NCI-H146 treated with DMSO at 0.1 percent for 48 hours (cell line): Measurements from ENCODE around the gene CLIC4.
"Not testable (repeated sequence)": the region's sequence is repeated elsewhere in the genome, so short reads cannot be mapped to it uniquely, and the experiment has no call there.

Experiments
- DNase-seq: peaks from one replicate; lab custom pipeline; 2025; ENCODE audit not compliant: unreplicated experiment; lab: John Stamatoyannopoulos, UW

The CLIC4 gene

GRCh38 chr1:24743404-24744211, 1.6 kb upstream of the CLIC4 start:
- DNase-seq = peak; percentile 9

DNA sequence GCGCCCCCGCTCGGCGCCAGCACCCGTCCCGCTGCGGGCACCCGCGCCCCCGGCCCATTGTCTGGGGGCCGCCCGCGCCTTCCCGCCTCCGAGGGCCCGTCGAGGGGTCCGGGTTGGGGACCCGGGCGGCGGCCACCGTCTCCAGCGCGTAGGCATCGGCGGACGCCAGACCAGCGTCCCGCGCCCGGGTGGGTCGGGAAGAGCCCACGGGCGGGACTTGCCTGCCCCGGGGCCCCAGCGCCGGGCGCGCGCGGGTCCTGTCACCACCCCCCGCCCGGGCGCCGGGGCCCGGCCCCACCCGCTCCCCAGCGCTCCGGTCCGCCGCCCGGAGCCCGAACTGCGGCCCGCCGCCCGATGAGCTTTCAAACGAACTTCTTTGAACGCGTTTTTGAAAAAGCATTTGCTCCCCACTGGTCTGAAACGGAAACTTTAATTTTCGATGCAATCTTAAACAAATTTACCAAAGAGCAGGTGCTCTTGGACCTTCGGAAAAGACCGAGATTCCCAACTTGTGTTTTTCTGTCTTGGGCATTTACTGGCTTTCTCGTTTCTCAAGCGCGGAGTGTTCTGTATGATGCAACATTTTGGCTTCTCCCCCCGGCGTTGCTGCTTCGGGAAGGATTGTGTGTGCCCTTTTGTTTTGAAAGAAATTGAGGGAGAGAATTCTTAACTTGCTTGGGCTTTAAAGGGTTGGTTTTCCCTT, 615 bp downstream of the CLIC4 start:
- peak; percentile 2 for DNase-seq

- DNase-seq = no peak
Observed at GRCh38 chr1:24748191-24749121, 3.2 kb downstream of the CLIC4 start.

GRCh38 chr1:24749252-24749651, 4.0 kb downstream of the CLIC4 start:
- DNase-seq = no peak

- no peak for DNase-seq
Observed at GRCh38 chr1:24749886-24750285, 4.6 kb downstream of the CLIC4 start.

DNA sequence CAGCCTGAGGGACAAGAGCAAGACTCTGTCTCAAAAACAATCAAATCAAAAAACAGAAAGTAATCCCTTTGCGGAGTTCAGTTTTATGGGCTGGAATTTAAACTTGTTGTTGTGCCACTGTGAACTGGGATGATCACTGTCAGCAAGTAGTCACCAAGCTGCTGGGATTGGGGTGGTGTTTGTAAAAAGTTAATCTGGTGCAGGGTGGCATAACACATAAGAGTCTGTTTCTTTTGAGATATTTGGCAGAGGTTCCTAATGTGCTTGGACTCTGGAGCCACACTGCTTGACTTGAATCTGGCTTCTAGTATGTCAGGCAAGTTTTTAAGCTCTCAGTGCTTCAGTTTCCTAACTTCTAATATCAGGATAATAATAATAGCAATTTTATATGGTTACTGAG, 6.6 kb downstream of the CLIC4 start:
- no peak for DNase-seq

- DNase-seq = no peak
Observed at GRCh38 chr1:24752305-24752704, 7.1 kb downstream of the CLIC4 start.

- no peak for DNase-seq
Observed at GRCh38 chr1:24754229-24754628, 9.0 kb downstream of the CLIC4 start.

GRCh38 chr1:24755323-24755722, 10.1 kb downstream of the CLIC4 start:
- not testable (repeated sequence) for DNase-seq

GRCh38 chr1:24756395-24756794, 11.1 kb downstream of the CLIC4 start:
- DNase-seq = no peak

GRCh38 chr1:24759492-24759891, 14.2 kb downstream of the CLIC4 start:
- DNase-seq = no peak

- DNase-seq = no peak
Observed at GRCh38 chr1:24761582-24761981, 16.3 kb downstream of the CLIC4 start.

GRCh38 chr1:24762133-24762676, 17.0 kb downstream of the CLIC4 start:
- DNase-seq = no peak

GRCh38 chr1:24763671-24764070, 18.4 kb downstream of the CLIC4 start:
- DNase-seq = no peak

- DNase-seq = no peak
Observed at GRCh38 chr1:24764439-24764838, 19.2 kb downstream of the CLIC4 start.

DNA sequence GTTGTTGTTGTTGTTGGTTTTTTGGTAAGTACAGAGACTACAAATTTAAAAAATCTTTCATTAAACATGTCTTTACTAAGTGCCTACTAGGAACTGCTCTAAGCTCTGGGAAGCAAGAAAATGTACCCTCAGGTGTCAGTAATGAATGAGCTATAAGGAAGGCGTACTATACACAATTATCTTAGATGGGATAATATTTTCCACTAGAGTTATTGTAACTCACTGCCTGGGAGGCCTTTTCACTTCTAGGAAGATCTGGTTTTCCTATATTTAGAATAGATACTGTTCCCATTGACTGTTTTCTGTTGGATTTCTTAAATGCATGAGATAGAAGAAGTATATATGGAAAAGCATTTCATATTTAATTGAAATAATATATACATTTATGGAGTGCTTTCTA, 19.6 kb downstream of the CLIC4 start:
- no peak for DNase-seq

DNA sequence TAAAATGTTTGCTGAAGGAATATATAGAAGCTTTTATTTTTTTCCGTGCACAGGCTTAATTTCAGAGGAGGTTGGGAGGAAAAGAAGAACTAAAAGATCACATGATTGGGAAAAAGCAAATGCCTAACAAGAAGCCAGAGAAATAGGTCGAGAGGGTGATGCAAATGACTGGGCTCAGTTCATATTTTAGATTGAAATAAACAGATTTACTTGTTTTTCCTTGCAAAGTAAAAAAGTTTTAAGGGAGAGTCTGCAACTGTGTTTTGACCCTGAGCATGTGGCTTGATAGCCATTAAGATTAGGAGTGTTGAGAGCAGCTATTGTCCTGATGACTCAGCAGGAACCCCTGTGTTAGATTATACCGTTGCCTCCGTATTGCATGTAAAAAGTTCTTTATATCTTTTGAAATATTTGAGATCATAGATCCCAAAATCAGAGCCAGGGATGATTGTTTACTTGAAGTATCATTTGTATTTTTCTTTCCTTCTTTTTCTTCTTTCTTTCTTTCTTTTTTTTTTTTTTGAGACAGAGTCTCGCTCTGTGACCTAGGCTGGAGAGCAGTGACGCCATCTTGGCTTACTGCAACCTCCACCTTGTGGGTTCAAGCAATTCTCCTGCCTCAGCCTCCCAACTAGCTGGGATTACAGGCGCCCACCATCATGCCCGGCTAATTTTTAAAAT, 20.2 kb downstream of the CLIC4 start:
- DNase-seq = no peak

DNA sequence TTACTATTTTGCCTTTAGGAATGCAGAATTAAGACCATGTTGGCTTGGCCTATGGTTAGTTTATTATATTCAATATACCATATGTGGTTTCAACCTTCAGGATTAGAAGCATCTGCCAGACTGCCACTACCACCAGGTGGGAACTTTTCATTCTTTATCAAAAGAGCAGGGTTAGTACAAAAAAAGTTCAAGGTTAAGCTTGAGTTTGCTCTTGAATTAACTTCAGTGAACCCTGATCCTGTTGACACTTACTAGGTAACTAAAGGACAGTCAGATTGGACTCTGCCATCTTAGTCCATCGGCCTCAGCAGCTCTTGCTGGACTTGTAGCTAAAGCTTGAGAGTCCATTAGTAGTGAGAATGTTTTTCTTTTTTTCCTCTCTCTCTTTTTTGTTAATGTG, 22.1 kb downstream of the CLIC4 start:
- no peak for DNase-seq

- no peak for DNase-seq
Observed at GRCh38 chr1:24768873-24769605, 23.8 kb downstream of the CLIC4 start.
